Activated CD8-positive, alpha-beta memory T cell treated with anti-CD3 and anti-CD28 coated beads, Interleukin-2, amount 10 ng/mL, durations not matched to agents 7 days and 5 days (primary cell): ENCODE measurements around the gene SBF2. TPM values are rescaled to one million over a fixed set of nuclear protein-coding genes. Genes with fewer than 3 reads are reported as not detected.
A peak's percentile ranks its signal among the peaks of the same experiment; 100 is the strongest.

Experiments
- ATAC-seq: fragments of 150-1000 bp; cut with Tn5 transposase; one replicate; pipeline ENCODE4 v1.10.0; 2021; ENCODE audit warnings: moderate library complexity
- CTCF ChIA-PET: fragments of 350-600 bp; sonication (Branson Sonifier 250); formaldehyde crosslinking; loops from one replicate; lab custom pipeline; 2021; ENCODE audit warnings: antibody characterized with exemption; lab: Charles Lee
- DNase-seq: peaks from one replicate; pipeline ENCODE4 v3.0.0-alpha.2; 2020
- H3K27ac Mint-ChIP-seq: one replicate; pipeline ENCODE4 v1.8.0; 2021; ENCODE audit warnings: mild to moderate bottlenecking, mixed read lengths
- H3K27me3 Mint-ChIP-seq: one replicate; pipeline ENCODE4 v1.8.0; 2021; ENCODE audit warnings: mixed read lengths
- H3K36me3 Mint-ChIP-seq: one replicate; pipeline ENCODE4 v1.8.0; 2021; ENCODE audit warnings: mild to moderate bottlenecking, mixed read lengths
- H3K4me1 Mint-ChIP-seq: one replicate; pipeline ENCODE4 v1.8.0; 2021; ENCODE audit warnings: mixed read lengths
- H3K4me3 Mint-ChIP-seq: one replicate; pipeline ENCODE4 v1.8.0; 2021; ENCODE audit warnings: mild to moderate bottlenecking, moderate library complexity, mixed read lengths
- H3K9me3 Mint-ChIP-seq: one replicate; pipeline ENCODE4 v1.8.0; 2022; ENCODE audit warnings: low read depth, mixed read lengths
- total RNA-seq, 2 experiments: library from RNA; stranded (reverse); gene quantifications; one replicate each; pipeline ENCODE4 v1.2.3, GENCODE V29; 2021

Gene SBF2
- total RNA-seq, 2 experiments from 2014 or later, result 4.6 to 8.3 TPM

DNA sequence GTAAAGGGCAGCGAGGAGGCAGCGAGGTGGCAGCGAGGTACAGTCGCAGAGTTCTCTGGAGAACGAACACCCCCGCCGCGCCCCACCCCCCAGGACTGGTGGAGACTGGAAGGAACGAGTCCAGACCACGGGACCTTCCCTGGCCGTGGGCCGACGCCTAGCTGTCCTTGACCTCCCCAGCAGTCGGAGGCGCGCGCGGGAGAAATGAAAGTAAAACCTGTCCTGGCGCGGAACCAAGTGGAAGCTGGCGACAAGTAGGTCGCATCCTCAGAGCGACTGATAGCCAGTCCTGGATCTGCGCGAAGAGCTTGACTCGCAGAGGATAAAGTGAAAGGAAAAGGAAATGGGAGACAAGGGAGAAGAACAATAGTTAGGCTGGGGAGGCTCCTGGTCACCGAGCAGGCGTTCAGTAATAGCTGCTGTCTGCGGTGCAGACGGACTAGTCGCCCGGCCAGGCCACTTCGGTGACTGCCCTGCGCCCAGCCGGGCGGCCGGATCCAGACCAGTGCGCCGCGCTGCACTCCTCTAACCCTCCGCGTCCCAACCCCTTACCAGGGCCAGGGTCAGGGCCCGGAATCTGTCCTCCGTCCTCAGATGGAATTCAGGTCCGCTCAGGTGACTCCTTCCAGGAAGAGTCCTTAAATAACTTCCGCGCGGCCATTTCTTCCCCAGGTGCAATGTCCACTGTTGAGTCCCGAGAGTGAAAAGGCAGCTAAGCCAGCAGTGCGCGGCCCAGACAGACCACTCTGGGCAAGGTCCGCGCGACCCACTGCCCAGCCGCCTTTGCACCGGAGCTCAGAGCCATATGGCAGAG is 8.9 kb upstream of the SBF2 start:
- H3K27me3 Mint-ChIP-seq, result peaks cover 76% of the 10 kb centered on the region

DNA sequence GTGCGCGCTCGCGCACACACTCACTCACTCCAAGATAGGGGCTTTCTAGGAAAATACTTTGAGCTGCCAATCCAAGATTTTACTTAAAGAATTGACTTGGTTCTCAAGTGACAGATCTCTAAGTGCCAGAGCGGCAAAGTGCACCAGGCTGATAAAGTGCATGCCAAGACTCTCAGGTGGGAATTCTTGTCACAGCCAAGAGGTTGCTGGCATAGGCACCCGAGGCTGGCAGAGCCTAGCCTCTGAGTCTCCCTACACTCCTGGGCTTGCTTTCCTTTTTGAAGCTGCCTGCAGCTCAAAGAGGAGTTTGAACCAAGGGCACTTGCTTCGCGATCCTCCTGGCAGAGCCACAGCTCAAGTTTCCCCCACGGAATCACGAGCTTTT is 8.3 kb upstream of the SBF2 start:
- Mint-ChIP-seq H3K27ac (no peak overlapping the region), H3K27me3 (peaks cover 80% of the 10 kb centered on the region), H3K4me3 (peak overlapping the region; percentile 87), H3K4me1 (peaks cover 48% of the 10 kb centered on the region), H3K36me3 (peaks cover 14% of the 10 kb centered on the region), H3K9me3 (no peaks in the 10 kb centered on the region)
- DNase-seq (no peak), ATAC-seq (no peak)
- CTCF ChIA-PET, result interaction anchor here (0.8 to 8.7 kb wide), 12 partner anchors 9 to 729 kb away, joined by 3 to 91 read pairs (median 4); partner anchors contain the start of gene WEE1

More for the DNA sequence above, 8.9 kb upstream of the SBF2 start:
- Mint-ChIP-seq H3K4me3 (peak overlapping the region; percentile 87), H3K27ac (peak overlapping the region; percentile 59), H3K36me3 (peaks cover 14% of the 10 kb centered on the region), H3K4me1 (peaks cover 45% of the 10 kb centered on the region), H3K9me3 (no peaks in the 10 kb centered on the region)
- CTCF ChIA-PET, result interaction anchor here (0.8 to 8.7 kb wide), 16 partner anchors 9 to 730 kb away, joined by 3 to 91 read pairs (median 4); partner anchors contain the start of gene WEE1
- ATAC-seq (peak; percentile 50), DNase-seq (peak; percentile 86)

DNA sequence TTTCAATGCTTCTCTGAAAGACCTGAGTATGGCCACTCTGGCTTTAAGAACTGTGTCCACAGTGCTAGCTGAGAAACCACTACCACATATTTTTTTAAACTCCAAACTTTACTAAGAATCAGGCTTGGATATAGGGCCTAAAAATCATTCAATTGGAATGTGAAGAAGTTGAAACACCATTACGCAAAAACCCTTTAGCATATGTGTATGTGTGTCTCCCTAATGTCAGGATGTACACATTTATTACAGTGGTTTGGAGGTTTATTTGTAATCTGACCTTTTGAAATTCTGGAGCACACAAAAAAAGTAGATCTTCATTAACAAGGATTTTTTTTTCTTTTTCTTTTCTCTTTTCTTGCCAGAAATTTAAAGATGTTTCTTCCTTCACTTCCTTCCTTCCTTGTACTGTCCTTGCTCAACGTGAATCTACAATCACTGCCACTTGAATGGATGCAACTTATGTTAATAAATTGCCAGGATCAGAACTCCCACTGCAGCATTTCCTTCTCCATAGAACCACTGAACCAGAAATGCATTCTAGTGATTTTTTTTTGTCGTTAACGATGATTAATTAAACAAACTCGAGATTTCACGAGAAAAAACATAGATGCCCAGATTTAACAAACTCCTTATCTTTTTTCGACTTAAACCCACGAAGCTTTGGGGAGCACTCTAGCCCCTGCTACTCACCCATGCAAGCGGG is 7.8 kb upstream of the SBF2 start:
- Mint-ChIP-seq H3K27ac (no peak overlapping the region), H3K4me3 (peak overlapping the region; percentile 87), H3K27me3 (peaks cover 82% of the 10 kb centered on the region), H3K36me3 (peaks cover 11% of the 10 kb centered on the region), H3K9me3 (no peaks in the 10 kb centered on the region), H3K4me1 (peaks cover 45% of the 10 kb centered on the region)
- ATAC-seq (no peak), DNase-seq (no peak)
- CTCF ChIA-PET, result interaction anchor here (1.2 to 8.7 kb wide), 4 partner anchors 9 to 542 kb away, joined by 3 to 91 read pairs (median 17); partner anchors contain the start of gene CTR9

DNA sequence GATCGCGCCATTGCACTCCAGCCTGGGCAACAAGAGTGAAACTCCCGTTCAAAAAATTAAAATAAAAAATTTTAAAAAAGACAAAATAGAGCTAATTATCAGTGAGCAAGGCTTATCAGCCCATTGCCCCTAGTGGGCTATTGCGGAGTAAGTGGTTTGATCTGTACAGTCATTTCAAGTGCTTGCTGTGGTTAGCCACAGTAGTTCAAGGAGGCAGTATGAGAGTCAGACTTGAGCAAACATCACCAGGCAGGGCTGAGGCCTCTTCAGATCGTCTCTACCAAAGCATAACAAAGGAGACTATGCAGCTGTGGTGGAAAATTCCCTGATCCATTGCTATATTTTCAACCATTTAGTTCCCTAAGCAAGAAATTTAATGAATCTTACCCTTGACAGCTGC is 4.3 kb upstream of the SBF2 start:
- peak; percentile 80 for ATAC-seq
- H3K9me3 Mint-ChIP-seq, result no peaks in the 10 kb centered on the region
- peak overlapping the region; percentile 75 for H3K27ac Mint-ChIP-seq
- CTCF ChIA-PET, result interaction anchor here (1.2 to 6.1 kb wide), 6 partner anchors 9 to 540 kb away, joined by 4 to 42 read pairs (median 6); no protein-coding TSS in a partner anchor
- DNase-seq, result peak; percentile 87
- peaks cover 8% of the 10 kb centered on the region for H3K36me3 Mint-ChIP-seq
- H3K4me3 Mint-ChIP-seq, result peak overlapping the region; percentile 12
- peaks cover 73% of the 10 kb centered on the region for H3K27me3 Mint-ChIP-seq
- H3K4me1 Mint-ChIP-seq, result peaks cover 36% of the 10 kb centered on the region

DNA sequence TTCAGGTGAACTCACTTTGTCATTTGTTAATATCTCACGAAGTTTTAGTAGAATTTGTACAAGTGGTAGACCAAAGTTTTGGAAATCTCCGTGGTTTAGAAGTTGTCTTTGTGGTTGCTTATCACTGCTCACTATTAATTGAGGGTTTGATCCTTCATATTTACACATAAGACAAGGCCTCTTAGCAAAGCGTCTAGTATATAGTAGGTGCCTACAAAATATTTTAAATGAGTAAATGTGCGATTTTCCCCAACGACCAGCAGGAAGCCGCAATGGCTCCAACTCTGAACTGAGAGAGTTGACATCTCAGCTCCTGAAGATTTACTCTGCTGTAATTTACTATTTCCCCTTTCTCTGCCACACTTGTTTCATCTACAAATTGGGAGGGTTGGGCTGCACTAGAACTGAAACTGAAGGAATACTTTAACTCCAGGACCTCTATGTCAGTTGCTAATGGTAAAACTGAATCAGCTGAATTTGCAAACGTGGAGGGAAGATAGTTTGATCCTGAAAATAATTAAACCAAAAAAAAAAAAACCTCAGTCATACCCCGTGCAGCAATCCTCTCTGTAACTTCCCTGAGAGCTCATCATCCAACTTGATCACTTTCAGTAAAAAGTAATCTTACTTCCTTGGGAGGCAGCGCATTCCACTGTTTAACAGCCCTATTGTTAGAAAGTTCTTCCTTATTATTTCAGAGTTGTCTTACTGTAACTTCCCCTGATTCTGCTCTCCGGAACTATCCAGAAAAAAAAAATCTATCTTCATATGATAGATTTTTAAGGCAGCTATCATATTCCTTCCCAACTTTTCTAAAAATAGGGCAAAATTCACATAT is 1.3 kb upstream of the SBF2 start:
- H3K27me3 Mint-ChIP-seq, result peaks cover 64% of the 10 kb centered on the region
- peaks cover 5% of the 10 kb centered on the region for H3K36me3 Mint-ChIP-seq
- no peak overlapping the region for H3K27ac Mint-ChIP-seq
- no peaks in the 10 kb centered on the region for H3K9me3 Mint-ChIP-seq
- CTCF ChIA-PET, result interaction anchor here (0.6 to 6.1 kb wide), 5 partner anchors 11 to 1353 kb away, joined by 3 to 42 read pairs (median 3); no protein-coding TSS in a partner anchor
- peak overlapping the region; percentile 70 for H3K4me3 Mint-ChIP-seq
- no peak for DNase-seq
- ATAC-seq, result no peak
- peaks cover 43% of the 10 kb centered on the region for H3K4me1 Mint-ChIP-seq

GRCh38 chr11:10294290-10294953 is 403 bp upstream of the SBF2 start:
- Mint-ChIP-seq H3K9me3 (no peaks in the 10 kb centered on the region), H3K4me1 (peaks cover 40% of the 10 kb centered on the region), H3K27me3 (peaks cover 57% of the 10 kb centered on the region), H3K27ac (no peak overlapping the region), H3K36me3 (peaks cover 5% of the 10 kb centered on the region), H3K4me3 (peak overlapping the region; percentile 70)
- CTCF ChIA-PET, result interaction anchor here (1.3 to 6.1 kb wide), 2 partner anchors 11 to 13 kb away, joined by 3 to 42 read pairs; no protein-coding TSS in a partner anchor
- no peak for ATAC-seq
- no peak for DNase-seq

DNA sequence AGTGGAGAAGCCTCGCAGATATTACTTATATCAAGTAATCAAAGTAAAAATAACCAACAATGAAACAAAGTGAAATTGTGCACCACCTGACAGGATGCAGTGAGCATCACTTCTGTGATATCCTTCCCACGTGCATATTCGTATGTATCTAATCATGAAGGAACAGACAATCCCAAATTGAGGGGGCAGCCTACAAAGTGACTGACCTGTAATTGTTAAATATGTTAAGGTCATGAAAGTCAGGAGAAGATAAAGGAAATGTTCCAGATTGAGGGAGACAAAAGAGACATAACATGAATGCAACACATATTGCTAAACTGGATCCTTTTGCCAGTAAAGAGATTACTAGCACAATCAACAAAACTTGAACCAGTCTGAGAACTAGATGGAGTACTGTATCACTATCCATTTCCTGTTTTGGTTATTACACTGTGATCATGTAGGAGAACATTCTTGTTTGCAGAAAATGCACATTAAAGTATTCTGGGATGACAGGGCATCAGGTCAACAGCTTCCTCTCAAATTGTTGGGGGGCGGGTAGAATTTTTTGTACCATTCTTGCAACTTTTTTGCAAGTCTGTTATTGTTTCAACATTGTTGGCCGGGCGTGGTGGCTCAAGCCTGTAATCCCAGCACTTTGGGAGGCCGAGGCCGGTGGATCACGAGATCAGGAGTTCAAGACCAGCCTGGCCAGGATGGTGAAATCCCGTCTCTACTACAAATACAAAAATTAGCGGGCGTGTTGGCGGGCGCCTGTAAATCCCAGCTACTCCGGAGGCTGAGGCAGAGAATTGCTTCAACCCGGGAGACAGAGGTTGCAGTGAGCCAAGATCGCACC is 2.0 kb downstream of the SBF2 start:
- Mint-ChIP-seq H3K27me3 (peaks cover 40% of the 10 kb centered on the region), H3K9me3 (no peaks in the 10 kb centered on the region), H3K4me1 (peaks cover 24% of the 10 kb centered on the region), H3K27ac (no peak overlapping the region), H3K4me3 (peak overlapping the region; percentile 16), H3K36me3 (peaks cover 3% of the 10 kb centered on the region)
- CTCF ChIA-PET, result interaction anchor here (1.1 kb wide), 2 partner anchors 12 to 15 kb away, joined by 3 read pairs; no protein-coding TSS in a partner anchor
- ATAC-seq (no peak), DNase-seq (no peak)

DNA sequence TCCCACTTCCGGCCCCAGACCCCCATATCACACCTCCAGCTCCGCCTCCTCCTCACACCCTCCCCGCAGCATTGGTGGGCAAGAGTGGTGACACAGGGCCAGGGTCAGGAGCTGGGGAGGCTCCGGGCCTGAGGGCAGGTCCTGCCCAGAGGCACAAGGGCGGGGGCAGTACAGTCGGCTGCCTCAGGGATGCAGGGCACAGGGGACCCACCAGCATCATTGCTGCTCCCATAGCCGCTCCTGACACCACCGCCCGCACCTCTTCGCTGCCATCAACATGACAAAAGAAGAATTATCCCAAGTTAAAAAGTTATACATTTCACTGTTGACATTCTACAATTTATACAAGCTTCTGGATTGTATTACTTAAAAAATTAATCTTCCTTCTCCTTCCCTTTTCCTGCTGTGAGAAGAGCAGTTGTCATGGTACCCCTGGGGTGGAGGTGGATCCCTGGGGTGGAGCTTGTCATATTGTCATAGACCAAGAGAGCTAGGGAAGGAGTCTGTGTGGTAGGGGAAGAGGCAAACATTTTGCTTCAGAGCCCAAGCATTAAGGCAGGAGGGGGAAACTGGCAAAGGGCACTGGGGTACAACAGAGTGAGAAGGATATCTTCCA is 4.1 kb downstream of the SBF2 start:
- H3K27me3 Mint-ChIP-seq, result peaks cover 21% of the 10 kb centered on the region
- no peak for ATAC-seq
- CTCF ChIA-PET, result no interaction called here
- no peaks in the 10 kb centered on the region for H3K9me3 Mint-ChIP-seq
- DNase-seq, result no peak
- no peak overlapping the region for H3K27ac Mint-ChIP-seq
- no peak overlapping the region for H3K4me3 Mint-ChIP-seq
- peaks cover 1% of the 10 kb centered on the region for H3K36me3 Mint-ChIP-seq
- peaks cover 17% of the 10 kb centered on the region for H3K4me1 Mint-ChIP-seq

- H3K27ac Mint-ChIP-seq, result no peak overlapping the region
- no peak overlapping the region for H3K4me3 Mint-ChIP-seq
- no peaks in the 10 kb centered on the region for H3K36me3 Mint-ChIP-seq
- CTCF ChIA-PET, result interaction anchor here (1.3 to 1.9 kb wide), 2 partner anchors 19 to 81 kb away, joined by 5 read pairs; no protein-coding TSS in a partner anchor
- ATAC-seq, result no peak
- H3K27me3 Mint-ChIP-seq, result peaks cover 20% of the 10 kb centered on the region
- DNase-seq, result no peak
- peaks cover 15% of the 10 kb centered on the region for H3K4me1 Mint-ChIP-seq
- no peaks in the 10 kb centered on the region for H3K9me3 Mint-ChIP-seq
These were observed 4.9 kb downstream of the SBF2 start for GRCh38 chr11:10288881-10289764.

- CTCF ChIA-PET, result interaction anchor here (1.3 to 1.9 kb wide), 2 partner anchors 20 to 80 kb away, joined by 5 read pairs; no protein-coding TSS in a partner anchor
- ATAC-seq, result no peak
- no peaks in the 10 kb centered on the region for H3K36me3 Mint-ChIP-seq
These were observed 6.0 kb downstream of the SBF2 start for GRCh38 chr11:10287766-10288715.

More at GRCh38 chr11:10287766-10288715, 6.0 kb downstream of the SBF2 start:
- no peak for DNase-seq
- peaks cover 13% of the 10 kb centered on the region for H3K4me1 Mint-ChIP-seq
- H3K27me3 Mint-ChIP-seq, result peaks cover 17% of the 10 kb centered on the region
- no peak overlapping the region for H3K4me3 Mint-ChIP-seq
- H3K9me3 Mint-ChIP-seq, result no peaks in the 10 kb centered on the region
- H3K27ac Mint-ChIP-seq, result no peak overlapping the region
